Medulla oblongata (tissue), 1 donor: ENCODE results near the gene EEPD1.

Source experiments
- DNase-seq: peaks from one replicate; pipeline ENCODE4 v3.0.0-alpha.2; 2015; ENCODE audit errors: extremely low spot score

EEPD1 gene

DNA sequence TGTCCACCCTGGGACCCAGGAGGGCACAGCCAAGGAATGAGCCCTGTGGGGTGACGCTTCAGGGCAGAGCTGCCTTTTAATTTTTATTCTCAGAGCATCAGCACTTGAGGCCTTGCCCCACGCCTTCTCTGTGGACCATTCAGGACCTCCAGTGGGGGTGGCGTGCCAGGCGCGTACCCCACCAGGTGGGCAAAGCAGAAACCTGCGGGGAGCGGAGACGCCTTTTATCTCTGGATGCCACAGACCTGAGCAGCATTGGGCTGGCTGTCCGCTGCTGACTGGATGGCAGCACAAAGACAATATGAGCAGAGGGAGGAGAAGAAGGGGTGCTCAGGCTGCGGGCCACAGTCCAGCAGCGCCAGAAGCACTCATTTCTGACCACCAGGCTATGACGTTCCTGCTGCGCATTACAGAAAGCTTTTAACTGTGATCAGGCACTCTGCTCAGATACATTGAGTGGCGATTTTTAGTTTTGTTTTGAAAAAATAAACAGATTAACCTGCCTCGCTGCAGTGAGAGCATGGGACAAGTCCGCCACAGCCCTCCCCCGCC lies 146.2 kb downstream of the EEPD1 start:
- DNase-seq = no peak

DNA sequence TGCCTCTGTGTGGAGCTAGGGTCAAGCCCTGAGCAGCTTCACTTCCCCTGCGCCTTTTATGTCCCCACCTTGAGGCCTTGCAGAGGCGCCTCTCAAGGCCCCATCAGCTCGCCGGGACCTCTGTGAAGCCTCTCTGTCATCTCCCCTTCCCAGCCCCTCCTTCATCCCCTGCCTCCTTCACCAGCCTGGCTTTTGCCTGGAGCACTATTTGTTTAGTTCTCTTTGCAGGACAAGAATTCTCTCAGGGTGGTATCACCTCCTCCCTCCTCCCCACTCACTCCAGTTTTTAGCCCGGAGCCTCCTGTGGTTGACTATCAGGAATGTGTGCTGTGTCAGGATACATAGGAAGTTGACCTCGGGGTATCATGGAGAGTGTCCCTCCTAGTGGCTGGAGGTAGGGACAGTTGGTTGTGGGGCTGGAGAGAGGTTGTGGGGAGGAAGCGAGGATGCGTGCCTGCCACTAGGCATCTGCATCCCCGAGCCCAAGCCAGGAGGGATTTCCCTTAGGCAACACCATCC lies 146.8 kb downstream of the EEPD1 start:
- no peak for DNase-seq

DNA sequence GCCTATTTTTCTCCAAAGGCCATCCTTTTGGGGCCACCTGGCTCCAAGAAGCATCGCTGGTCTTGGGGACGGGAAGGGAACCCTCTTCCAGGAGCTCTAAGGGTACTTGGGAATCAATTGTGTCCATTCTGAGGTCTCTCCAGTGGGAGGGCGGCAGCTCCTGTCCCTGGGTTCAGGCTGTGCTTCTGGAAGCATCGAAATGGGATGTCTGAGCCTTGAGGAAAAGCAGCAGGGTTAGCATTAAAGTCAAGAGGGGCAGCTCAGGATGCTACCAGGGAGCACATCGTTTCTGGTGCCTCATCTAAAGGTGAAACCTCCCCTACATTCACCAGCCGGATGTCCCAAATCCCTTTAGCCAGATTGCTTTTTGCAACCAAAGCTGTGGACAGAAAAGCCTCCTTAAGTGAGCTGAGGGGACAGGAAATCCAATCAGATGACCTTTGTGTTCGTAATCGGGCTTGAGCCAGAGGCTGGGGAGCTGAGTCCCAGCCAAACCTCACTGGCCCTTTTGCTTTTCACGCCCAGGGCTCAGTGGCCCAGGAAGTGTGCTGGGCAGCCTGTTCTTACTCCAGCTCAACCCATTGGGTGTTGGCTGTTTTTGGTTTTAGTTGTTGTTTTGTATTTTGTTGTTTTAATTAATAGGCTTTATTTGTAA lies 147.8 kb downstream of the EEPD1 start:
- no peak for DNase-seq

DNA sequence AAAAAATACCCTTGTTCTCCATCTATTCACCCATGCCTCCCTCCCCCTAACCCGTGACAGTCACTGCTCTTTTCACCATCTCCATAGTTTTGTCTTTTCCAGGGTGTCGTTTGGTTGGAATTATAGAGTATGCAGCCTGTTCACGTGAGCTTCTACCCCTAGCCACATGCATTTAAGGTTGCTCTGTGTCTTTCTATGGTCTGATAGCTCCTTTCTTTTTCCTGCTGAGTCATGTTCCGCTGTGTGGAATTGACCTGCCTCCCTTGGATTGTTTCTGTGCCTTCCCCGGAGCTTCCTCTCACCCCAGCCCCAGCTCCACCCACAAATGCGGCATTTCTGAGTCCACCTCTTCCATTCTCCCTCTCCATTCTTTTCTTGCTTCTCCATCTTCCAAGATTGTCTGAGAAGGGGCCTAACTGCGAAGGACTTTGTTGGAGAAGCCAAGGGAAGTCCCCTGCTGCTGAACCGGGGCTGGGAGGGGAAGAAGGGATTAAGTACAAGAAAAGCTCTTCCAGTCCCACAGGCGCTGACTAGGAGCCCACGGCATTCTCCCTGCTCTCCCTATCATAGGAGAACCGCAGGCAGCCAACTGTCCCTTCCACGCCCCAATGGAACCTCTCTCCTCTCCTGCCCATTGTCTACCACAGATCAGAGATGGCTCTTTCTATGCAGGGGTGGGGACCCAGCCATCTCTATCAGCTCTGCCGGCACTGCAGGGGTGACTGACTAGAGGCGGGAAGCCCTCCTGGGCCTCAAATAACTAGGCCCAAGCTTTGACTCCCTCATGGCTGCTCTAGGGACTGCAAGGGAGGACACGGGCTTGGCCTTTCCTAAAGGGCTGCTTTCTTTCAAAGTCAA lies 149.1 kb downstream of the EEPD1 start:
- no peak for DNase-seq

DNA sequence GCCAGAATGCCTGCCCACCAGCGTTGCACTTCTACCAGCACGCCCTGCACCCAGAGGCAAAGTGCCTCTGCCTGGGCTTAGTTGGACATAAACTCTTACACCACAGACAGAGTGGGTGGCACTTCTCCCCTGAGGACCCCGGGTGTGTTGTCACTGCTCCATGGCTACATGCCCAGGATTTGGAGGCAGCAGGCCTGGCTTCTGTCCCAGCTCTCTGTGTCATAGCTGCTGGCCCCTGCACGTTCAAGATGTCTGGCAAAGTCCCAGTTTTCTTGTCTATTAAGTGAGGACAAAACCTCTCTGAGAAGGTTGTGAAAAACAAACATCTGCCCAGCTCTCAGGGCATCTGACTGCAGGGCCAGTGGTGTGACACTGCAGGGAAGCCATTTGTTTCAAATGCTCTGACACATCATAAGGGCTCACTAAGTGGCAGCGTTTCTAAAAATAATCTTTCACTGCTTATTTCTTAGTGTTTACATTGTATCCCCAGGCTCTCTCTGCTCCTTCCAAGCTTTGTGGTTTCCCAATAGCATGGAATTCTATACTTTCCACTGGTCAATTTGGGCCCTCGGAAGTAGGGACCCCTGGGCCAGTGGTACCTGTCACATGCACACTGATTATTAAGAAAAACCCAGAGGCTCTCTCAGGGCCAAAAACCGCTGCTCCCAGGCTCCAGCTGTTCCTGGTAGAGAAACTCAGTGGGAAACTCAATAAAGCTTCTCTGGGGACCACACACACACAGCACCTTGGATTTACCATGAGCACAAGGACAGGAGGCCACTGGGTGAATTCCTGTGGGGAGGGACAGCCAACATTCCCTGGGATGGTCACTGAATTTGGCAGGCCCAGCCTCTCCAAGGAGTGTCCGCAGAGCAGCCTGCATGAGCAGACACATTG lies 150.4 kb downstream of the EEPD1 start:
- peak; percentile 85 for DNase-seq

DNA sequence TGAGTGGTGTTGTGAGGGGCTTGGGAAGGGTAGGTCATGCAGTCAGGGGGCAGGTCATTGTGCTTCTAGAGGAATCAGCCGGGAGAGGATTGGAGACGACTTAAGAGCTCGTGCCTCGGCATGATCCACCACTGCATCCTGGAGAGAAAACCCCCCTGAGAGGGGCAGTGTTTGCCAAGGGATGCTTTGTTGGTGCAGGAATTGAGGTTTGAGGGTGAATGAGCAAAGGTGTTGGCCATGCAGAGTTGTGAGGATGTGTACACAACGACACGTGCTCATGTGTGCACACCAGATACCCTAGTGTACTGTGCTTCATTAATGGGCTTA lies 151.0 kb downstream of the EEPD1 start:
- no peak for DNase-seq

DNA sequence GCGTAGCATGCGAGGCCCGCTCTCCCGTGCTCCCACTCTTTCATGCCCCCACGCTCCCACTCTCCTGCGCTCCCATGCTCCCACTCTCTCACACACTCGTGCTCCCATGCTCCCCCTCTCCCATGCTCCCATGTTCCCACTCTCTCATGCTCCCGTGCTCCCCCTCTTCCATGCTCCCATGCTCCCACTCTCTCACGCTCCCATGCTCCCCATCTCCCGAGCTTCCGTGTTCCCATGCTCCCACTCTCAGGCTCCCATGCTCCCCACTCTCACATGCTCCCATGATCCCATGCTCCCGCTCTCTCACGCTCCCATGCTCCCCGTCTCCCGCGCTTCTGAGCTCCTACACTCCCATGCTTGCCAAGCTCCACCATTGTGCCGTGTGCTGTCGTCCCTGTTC lies 152.2 kb downstream of the EEPD1 start:
- DNase-seq = no peak

DNA sequence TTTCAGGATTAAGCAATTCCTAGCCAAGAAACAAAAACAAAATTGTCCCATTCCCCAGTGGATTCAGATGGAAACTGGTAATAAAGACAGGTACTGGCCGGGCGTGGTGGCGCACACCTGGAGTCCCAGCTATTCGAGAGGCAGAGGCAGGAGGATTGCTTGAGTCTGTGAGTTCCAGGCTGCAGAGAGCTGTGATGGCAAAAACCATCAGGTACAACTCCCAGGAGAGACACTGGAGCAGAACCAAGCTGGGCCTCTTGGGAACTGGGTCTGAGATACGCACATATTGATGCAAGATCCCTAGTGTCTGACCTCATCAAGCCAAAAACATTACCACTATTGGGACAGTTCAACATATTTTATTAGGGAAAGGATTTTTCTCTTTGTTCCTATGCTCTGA lies 152.6 kb downstream of the EEPD1 start:
- DNase-seq = no peak

DNA sequence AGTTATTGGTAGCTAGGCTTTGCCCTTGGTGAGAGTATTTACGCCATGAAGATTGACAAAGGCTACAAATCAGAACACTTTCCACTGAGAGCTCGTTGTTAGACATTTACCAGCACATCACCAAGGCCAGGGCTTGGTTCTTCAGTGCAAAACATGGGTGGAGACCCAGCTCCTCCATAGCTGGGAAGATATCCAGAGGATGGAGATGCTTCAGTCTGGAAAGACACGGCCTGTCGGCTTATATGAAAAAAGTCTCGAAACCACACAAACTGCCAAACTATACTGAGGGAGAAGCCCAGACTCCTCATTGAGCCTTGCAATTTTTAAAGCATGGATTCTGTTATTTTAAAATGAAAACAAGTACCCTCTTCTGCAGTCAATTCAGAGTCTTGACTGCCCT lies 153.2 kb downstream of the EEPD1 start:
- no peak for DNase-seq

DNA sequence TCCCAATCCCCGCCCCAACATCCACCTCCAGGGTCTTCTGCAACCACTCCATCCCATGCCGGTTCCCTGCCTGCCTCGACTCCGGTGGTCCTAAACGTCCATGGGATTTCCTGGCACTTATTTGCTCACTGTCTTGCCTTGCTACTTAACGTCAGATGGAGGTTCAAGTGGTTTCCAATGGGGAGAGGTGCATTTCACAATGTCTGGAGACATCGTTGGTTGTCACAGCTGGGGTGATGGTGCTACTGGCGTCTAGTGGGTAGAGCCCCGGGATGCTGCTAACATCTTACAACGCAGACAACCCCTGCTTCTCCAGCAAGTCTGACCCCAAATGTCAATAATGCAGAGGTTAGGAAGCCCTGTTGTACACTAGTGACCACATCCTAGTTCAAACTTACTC lies 153.7 kb downstream of the EEPD1 start:
- DNase-seq = no peak

DNA sequence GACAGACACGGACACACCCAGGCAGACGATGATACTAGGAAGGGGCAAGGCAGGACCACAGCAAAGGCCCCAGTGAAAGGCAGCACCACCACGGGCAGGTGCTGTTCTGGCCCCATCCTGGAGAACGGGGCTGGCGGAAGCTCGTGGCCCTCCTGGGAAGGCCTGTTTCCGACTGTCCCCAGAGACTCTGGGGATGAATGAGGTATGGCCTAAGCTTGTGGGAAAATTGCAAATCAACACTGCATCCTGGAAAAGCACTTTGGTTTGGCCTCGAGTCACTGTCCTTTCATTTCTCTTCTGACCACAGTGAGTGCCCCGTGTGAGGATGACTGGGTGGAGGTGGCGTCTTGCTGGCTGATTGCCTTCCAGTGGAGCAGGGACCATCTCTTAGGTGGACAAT lies 155.0 kb downstream of the EEPD1 start:
- no peak for DNase-seq

DNA sequence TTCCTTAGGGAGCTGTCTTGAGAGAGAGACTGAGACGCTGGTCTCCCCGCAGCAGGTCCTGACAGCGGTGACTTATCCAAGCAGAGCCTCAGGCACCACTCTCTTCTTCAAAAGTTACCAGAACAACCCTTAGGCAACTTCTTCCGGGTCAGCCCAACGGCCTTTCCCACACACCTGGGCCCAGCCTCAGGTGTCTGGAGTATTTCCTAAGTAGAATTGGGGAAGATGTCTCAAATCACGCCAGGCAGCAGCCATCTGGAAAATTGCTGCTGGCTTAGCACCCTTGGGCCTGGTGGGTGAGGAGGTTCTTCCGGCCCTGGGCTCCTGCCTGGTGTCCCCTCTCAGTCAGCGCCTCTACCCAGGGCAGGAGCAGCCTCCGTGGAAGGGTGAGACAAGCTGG lies 156.2 kb downstream of the EEPD1 start:
- DNase-seq = no peak

DNA sequence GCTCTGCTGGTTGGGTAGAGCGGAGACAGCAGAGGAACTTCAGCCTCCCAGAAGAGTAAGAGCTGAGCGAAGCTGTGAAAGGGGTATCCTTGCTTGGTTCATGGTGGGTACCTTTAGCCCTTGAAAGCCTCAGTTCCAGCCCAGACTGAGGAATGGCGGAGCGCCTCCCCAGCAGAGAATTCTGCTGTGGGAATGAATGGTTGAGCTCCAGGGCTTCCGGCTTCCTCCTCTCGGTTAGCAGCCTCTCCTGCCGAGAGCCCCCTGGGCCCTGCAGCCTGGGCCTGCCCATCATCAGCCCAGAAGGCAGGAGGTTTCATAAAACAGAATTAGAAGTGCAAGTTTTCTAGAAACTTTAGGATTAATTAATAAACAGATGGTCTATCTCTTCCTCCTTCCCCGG lies 156.7 kb downstream of the EEPD1 start:
- DNase-seq = no peak

DNA sequence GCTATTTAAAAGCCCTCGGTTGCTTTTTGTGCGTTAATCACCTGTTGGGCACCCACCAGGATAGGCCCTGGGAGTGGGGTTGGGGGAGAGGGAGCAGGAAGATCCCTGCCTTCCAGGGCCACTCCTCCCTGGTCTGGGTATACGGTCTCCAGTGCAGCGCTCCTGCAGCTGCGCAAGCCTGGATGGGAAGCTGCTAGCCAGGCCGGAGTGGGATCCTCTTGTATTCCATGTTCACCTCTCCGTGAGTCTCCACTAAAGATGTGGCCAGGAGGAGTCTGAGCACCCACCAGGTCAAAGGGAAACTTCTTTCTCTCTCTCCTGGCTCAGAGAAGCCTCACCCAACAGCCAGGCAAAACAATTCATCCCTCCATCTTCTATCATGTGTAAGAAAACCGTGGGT lies 157.8 kb downstream of the EEPD1 start:
- DNase-seq = no peak

DNA sequence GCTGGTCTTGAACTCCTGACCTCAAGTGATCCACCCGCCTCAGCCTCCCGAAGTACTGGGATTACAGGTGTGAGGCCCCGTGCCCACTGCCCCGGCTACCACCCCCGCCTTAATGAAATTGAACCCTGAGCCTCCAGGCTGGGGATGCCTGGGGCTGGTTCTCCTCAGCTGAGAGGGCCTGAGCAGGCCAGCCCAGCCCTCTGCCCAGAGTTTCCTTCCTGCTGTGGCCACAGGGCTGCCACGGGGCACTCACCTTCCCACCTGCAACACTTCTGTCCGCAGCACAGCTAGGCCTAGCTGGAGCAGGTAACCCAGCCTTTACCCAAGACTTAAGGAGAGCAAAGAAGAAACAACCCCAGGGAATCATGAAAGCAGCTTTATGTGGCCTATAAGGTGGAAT lies 158.5 kb downstream of the EEPD1 start:
- no peak for DNase-seq

DNA sequence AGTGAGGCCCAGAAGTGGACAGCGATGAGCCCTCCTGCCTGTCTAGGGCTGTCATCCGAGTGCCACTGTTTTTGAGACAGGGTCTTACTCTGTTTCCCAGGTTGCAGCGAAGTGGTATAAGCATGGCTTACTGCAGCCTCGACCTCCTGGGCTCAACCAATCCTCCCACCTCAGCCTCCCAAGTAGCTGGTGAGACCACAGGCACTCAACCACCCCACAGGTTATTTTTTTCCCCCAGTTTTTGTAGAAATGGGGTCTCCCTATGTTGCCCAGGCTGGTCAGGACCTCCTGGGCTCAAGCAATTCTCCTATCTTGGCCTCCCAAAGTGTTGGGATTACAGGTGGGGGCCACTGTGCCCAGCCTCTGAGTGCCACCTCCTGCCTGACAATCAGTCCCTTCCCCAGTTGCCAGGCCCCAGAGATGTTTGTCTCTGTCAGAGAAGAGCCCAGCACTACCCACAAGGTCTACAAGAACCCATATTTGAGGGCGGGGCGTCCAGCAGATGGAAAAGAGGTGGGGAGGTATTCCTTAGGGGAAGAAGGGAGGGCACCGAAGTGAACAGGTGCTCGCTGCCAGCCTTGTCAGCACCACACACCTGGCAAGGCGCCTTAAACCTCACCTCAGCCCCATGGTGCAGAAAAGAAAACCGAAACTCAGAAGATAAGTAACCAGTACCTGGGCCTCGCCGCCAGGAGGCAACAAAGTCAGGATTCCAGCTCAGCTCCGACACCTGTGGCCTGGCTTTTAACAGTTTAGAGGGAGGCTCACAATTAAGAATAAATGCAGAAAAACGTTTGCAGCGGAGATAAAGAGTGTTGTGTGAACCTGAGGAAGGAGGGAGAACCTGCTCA lies 159.2 kb downstream of the EEPD1 start:
- no peak for DNase-seq

DNA sequence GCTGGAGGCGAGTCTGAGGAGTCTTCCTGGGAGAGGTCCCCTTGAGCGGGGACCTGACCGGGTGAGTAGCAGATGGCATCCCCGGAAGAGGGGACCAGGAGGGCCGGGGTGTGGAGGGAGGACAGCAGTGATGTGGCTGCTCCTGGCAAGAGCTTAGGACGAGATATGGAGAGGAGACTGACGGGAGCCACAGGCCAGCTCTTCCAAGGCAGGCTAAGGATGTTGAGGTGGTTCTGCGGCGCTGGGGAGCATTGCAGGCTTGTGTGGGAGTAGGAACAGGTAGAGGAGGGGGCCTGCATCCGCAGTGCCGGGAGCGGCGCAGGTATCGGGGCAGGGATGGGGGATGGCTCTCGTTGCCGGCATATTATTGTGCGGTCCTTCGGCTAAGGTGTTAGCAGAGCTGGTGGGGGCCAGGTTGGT lies 159.9 kb downstream of the EEPD1 start:
- no peak for DNase-seq

DNA sequence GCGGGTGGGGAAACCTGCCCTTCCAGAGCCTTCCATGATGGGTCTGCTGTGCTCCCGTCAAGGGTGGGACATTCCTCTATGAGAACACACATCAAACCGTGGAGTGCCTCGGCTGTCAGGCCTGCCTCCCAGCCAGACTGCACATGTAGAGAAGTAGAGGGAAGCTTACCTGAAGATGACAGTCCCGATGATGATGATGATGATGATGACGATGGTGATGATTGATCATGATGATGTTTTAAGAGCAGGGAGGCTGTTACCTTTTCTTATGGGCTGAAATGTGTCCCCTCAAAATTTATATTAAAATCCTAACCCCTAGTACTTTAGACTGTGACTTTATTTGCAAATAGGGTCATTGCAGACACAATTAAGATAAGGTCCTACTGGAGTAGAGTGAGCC lies 160.6 kb downstream of the EEPD1 start:
- DNase-seq = no peak

DNA sequence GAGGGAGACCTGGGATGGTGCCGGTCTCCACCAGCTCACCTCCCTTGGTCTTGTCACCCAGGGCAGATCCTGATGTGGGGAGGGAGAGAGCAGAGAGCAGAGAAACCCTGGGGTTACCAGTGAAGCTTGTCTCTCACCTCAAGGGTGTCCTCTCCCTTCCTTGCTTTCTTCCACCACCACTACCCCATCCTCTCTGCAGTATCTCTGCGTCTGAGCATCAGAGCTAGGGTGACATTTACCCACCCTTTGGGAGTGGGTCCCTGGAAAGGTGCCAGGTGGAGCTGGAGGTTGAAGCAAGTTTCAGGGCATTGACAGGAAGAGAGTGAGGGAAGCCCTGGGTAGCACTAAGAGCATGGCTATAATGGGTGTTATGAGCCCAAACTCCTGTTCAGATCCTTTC lies 161.4 kb downstream of the EEPD1 start:
- no peak for DNase-seq

DNA sequence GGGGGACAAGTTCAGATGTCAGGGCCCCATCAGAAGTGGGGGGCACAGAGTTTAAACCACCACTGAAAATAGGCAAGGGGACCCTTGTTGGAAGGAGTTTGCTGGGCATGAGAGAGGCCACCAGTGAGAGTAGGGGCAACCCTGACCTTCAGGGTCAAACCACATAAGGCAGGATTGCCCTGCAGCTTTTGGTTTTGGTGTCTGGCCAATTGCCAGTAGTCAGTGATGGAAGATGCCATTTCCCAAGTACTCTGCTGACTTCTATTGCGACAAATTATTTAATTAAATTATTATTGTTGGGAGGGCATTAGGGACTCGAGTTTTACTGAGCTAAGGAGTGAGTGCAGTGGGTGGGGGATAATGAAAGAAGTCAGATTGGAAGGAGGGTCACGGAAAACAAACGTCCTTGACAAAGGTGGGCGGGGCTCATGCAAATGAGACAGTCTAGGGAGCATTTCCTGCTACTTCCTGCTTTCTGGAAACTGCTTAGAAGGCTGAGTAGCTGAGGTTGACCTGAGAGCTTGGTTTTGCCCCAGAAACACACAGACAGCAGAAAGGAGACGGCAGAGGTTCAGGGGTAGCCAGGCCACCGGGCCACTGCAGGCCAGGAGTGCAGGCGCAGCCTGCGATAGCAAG lies 162.4 kb downstream of the EEPD1 start:
- DNase-seq = no peak

DNA sequence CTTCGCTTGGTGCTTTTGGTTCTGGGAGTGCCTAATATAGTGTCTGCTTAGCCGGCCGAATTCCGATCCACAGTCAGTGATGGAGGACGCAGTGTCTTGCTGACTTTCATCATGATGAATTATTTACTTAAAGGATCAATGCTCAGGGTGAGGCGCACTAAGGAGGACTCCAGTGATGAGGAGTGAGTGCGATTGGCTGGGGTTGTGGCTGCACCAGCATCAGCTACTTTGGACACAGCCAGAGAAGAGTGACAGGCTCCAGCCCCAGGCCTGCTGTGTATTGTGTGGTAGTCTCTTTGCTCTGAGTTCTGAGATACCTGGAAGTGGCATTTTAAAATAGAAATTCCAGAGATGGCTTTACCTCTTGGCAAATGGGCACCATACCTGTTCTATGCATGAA lies 163.3 kb downstream of the EEPD1 start:
- no peak for DNase-seq
